GM21423 (cell line): ENCODE results near the gene KIF16B.

Source experiments
- ATAC-seq: cut with Tn5 transposase; IDR thresholded peaks from one replicate; pipeline ENCODE4 v1.9.1; 2021; ENCODE audit warnings: mild to moderate bottlenecking, moderate library complexity; ENCODE audit not compliant: unreplicated experiment

KIF16B gene

DNA sequence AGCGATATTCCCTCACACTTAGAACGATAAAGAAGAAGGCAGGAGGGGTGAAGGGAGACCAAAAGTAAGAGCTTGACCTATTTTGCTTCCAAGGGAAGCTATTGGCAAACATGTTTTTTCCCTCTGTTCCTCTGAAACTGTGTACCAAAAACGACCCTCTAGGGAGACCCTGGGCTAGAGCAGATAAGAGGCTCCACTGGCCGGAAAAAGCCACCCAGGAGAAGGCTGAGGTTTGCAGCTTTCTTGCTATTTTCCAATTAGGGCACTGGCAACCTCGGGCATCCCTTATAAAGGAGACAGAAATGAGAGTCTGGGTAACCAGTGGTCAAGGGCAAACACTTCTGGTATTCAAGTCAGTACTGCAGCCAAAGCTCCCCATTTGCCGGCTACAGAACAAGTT lies 168.0 kb downstream of the KIF16B start:
- ATAC-seq, result no peak

DNA sequence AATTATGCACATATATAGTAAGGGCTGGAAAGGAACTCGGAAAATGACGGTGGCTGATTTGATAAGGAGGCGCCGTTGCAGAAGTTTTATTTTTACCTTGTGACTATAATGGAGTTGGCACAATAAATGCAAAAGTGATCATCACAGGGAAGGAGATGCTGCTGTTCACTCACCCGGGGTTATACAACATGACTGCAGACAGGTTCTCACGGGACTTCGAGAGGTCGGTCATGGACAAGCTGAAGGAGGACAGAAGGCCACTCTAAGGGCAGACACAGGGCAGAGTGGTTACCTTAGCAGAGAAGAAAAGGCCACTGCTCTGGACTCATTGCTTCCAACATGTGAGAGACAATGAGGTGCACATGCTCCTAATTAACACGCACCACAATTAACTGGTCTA lies 168.6 kb downstream of the KIF16B start:
- ATAC-seq, result no peak

DNA sequence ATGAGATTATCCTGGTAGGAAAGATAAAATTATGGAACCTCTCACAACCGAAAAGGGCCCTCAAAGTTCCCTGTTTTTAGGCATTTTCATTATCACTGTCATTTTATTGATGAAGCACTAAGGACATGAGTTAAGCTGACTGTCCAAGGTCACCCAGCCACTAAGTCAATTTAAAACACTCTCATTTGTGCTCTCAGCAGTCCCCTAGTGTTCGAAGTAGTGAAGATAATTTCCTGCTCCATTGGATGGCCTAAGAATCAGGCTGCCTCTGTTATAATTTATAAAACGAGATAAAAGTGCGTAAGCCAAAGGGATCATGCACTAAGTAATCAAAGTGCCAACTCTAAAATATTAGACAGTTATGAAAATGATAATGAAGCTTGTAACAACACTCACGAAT lies 169.1 kb downstream of the KIF16B start:
- ATAC-seq, result no peak

DNA sequence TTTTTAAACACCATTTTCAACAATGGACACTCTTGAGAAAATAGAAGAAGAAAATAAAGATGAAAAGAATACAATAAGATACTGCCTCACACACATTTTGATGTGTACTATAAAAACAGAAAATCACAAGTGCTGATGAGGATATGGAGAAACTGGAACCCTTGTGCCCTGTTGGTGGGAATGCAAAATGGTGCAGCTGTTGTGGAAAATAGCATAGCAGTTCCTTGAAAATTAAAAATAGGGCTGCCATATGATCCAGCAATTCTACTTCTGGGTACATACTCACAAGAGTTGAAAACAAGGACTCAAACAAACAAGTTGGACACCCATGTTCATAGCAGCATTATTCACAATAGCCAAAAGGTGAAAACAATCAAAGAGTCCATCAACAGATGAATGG lies 173.0 kb downstream of the KIF16B start:
- ATAC-seq, result no peak

DNA sequence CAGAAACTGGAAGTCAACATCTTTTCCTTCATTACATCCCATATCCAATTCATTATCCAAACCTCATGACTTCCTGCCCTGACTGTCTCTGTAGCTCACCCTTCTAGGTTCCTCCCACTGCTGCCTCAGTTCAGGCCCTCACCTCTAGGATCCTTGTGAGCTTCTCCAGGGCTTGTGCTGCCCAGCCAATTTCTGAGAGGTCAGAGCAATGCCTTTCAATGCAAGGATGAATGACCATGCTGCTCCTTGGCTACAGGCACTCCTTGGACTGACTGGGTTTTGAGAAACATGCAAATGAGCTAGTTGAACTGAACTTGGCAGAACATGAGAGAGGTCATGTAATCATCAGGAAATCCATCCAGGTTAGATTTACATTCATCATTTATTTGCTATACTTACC lies 173.4 kb downstream of the KIF16B start:
- no peak for ATAC-seq

DNA sequence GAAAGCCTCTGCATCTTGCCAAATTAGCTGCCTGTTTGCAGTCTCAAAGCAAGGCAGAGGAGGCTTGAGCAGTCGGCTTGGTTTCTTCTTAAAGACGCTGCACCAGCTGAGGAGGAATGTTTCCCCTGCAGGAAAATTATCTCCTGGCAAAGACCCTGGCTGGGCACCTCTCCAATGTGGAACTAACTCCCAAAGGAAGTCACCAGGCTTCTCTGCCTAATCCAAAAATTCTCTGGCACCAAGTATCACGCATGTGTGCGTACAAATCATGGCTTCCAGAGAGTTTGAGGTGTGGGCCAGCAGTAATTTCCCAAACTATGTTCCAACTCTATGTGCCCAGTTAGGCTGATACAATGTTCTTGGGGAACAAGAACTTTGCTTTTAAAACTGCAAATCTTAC lies 176.2 kb downstream of the KIF16B start:
- no peak for ATAC-seq

DNA sequence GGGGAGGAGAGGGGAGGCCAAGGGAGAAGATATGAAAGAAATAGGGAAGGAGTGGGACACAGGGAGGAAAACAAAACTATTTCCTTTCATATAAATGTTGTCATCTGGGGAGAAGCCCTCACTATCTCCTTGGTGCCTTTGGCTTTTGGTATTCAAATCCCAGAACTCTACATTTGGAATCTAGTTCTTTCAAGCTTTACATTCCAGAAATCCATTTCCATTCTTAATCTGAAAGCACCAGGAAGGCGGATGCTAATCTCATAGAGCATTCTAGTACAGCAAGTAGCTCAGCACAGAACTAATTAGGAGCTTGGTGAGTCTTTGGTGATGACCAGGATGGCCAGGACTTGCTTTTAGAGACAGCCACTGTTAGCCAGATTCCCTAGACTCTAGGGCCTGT lies 177.9 kb downstream of the KIF16B start:
- ATAC-seq, result no peak

DNA sequence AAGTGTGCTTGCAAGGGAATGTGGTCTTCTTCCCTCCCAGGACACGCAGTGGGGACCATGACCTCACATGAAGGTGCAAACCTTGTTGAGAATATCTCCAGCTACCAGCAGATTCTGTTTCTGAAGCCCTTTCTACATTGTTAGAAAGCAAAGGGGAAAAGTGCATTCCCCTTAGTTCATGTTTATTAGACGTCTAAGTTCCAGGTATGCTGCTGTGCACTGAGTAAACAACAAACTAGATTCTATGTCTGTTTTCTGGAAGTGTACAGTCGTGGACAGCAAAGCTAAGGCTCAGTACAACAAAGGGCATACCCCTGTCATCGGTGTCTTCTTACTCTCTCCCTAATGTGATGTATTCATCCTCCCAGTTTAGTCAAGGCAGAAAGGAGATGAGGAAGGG lies 178.5 kb downstream of the KIF16B start:
- no peak for ATAC-seq

DNA sequence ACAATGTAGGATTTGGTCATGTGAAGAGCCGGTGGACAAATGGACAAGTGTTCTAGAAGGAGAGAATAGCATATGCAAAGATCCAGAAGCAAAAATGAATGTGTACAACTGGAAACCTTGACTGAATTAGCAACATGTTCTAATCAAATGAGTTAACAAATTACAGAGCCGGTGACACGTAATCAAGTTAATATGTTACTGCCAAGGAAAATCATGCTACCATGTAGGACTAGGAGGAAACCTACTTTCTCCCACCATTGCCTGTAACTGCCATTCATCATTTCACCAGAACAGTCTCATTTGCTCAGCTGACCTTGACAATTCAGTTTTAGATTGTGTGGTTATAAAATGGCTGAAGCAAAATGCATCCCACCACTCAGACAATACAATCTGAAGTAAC lies 179.4 kb downstream of the KIF16B start:
- ATAC-seq, result no peak

DNA sequence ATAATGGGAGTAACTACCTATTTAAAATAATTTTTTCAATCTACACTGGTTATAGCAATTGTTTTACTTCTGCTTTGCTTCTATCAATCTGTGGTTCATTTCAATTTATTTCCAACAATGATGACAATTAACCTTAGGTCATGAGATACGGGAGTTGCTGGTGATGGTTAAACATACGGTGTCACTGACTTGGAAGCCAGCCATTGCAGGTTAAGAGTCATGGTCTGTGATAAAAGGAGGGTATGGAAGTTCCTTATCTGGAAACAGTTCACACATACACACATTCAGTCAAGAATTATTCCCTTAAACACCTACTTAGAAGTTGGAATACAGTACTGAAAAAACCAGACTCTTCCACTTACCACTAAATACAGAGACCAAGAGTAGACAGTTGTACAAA lies 180.0 kb downstream of the KIF16B start:
- no peak for ATAC-seq

DNA sequence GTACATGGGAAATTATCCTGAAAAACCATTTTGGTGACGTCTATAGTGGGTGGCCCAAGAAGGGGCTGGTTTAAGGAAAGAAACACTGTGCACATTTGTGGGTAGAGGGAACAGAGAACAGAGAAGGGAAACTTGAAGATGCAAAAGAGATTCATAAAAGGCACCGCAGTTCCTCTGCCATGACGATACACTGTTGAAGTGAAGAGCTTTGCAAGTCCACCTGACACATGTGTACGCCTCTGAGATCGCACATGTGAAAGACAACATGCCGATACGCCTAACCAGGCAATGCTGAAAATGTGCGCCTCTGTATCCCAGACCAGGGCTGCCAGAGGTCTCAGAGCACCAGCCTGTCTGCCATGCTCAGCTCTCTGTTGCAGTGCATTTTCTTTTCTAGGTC lies 180.9 kb downstream of the KIF16B start:
- peak; percentile 96 for ATAC-seq

DNA sequence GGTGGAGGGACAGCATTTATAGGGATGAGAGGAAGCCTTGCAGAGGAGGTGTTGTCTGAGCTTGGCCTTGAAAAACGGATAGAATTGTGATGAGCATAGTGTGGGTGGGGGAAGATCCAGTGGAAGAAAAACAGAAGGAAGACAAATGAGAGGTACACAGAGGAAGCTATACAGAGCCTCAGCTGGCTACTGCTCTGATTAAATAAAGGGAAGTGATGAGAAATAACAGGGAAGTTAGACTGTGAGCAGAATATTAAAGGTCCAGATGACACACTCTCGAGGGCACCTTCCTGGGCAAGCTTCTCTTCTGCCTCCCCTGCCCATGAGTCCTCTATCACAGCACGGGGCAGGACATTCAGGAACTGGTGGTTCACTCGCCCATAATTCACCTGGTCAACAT lies 182.3 kb downstream of the KIF16B start:
- ATAC-seq, result no peak

DNA sequence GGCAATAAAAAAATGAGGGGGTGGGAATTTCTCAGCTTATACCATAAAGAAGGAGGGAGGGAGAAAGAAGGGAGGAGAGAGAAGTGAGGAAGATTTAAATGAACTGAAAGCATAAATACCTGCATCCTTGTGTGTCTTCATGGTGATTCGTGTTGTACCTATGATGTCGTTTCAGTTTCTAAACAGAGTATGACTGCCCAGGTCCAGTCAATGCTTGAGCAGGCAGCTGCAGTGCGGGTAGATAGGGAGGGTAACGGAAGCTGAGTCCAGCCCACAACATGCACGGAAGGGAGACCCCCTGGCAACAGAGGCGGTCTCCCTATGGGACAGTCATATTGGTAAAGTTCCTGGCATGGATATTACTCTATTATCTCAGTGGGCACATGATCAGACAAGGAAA lies 184.5 kb downstream of the KIF16B start:
- peak; percentile 46 for ATAC-seq

DNA sequence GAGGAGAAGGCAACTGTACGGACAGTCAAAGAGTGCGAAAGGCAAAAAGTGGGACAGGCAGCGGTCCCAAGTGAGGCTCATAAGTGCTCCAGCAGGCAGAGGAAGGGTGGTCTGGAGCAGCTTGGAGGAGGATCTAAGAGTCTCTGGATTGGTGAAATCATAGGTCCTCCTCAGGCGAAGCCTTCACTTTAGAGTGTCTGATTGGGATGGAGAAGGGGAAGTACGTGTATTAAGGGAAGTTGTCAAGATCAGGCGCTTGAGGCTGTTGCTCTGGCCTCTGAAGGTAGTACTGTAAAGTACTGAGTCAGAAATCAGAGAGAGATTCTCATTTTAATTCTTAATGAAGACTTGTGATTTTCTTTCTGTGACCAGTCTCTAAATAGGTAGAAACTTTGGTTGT lies 185.6 kb downstream of the KIF16B start:
- no peak for ATAC-seq

DNA sequence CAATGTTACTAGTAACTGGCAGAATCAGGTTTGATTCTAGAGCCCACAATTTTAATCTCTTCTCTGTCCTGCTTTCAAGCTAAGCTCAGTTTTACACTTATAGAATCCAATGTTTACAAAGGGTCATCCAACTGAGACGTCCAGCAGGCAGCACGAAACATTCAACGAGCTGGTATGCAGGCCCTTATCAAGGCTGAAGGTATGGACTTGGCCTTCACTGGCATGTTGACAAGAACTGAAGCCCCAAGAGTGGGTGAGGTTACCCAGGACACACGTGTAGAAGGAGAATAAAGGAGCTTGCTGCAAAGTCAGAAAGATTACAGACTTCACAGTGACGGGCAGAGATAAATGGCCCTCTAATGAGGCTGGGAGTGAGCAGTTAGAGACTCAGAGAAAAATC lies 187.4 kb downstream of the KIF16B start:
- no peak for ATAC-seq

DNA sequence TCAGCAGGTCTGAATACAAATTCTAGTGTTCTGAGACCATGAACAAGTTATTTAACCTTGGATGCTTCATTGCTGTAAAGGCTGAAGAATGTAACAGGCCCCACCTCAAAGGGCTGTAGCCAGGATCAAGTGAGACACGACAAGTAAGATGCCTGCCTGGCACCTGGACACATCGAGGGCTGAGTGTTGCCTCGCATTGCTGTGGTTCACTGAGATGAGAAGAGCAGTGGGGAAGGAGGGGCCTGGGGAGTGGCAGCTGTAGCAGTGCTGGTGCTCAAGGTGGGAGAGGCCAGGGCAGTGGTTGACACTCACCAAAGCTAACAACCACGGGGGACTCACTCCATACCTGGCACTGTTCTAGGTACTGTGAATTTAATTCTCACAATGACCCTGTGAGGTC lies 187.8 kb downstream of the KIF16B start:
- no peak for ATAC-seq

DNA sequence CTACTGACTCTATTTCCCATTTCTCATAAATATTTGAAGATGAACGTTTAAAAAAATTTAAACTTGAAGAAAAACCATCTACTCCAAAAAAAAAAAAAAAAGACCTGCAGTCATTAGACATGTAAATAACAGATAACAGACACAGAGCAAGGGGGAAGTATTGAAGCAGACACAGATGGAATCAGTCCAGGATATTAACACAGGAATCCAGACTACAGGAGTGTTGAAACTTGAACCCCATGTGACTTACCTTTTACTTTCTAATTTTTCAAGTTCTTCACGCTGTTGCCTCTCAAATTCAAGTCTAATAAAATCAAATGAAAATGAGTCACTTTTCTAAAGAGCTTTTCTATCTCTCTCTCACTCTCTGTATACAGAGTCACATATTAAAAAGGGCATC lies 191.8 kb downstream of the KIF16B start:
- no peak for ATAC-seq

DNA sequence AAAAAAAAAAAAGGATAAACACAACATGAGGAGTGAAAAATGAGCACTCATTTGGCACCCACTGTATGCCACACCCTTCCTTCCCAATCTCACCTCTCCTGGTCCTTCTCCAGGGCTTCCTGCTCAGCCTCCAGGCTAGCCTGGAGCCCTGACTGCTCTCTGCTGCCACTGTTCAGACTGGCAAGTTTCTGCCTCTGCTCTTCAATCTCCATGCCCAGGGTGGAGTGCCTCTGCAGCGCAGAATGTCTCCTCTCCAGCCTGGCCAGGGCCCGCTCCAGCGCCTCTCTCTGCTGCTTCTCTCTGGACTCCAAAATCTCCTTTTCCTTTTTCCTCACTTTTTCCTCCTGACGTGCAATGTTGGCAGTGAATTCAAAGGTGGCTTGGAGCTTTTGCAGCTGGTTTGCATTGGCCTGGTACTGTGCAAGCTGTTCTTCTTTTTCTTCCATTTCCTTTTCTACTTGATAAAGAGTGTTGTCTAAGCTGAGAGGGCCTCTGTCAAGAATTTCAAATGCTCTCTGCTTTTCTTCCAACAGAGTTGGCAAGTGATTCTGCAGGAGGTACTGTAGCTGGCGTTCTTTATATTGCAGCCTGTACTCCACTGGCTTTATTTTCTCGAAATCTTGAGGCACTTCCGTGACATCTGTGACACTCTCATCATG lies 194.4 kb downstream of the KIF16B start:
- ATAC-seq, result no peak

DNA sequence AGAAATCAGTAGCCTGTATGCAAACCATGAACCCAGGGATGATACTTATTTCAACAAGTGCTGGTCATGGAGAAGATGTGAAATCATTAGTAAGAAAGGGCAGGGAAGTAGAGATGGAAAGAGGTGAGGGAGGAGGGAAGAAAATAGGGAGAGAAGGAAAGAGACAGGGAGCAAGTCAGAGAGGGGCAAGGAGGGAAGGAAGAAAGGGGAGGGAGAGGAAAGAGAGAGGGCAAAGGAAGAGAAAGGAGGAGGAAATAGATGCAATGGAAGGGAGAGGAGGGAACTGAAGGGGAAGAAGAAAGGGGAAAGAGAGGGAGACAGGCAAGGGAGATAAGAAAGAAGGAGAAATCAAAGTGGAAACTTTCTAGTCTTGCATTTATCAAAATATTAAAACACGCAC lies 195.1 kb downstream of the KIF16B start:
- ATAC-seq, result no peak

DNA sequence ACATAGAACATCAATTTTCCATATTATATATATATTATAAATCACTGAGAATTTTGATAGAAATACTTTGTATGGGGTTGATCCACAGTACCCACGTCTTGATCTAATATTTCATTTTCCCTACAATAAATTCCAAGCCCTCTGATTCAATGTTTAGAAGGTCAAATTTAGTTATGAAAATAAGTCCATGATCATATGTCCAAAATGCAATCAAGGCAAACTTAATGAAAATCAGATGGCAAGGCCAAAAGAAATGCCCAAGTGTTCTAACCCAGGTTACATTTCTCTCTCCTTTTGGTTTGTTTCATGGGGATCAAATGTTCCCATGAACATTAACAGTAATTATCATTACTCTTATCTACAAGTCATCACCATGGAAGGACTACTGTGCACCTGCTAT lies 203.8 kb downstream of the KIF16B start:
- no peak for ATAC-seq

DNA sequence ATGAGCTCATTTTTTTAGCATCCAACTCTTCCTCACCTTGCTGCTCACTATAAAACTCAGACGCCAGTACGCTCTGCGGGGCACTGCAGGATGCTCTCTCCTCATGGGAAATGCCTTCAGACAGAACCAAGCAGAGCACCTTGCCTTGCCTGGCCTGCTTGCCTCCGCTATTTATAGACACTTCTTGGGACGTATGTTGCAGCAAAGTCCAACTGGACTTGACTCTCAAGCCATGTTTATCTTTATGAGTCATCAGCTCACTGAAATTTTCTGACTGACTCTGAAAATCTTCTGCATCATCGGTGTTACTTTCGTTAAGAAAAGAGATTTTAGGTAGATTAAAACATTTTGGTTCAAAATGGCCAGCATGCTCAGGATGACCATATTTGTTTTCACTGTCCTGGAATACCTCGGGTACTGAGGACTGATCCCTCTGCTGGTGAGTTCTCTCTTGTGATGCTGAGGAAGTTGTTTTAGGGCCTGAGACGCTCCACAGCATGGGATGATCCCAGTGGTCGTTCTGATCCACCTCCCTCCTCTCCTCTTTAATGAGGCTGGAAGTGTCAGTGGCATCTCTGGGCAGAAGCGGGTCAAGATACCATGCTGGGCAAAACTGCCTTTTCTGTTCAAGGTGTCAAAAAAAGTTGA lies 204.5 kb downstream of the KIF16B start:
- ATAC-seq, result no peak

DNA sequence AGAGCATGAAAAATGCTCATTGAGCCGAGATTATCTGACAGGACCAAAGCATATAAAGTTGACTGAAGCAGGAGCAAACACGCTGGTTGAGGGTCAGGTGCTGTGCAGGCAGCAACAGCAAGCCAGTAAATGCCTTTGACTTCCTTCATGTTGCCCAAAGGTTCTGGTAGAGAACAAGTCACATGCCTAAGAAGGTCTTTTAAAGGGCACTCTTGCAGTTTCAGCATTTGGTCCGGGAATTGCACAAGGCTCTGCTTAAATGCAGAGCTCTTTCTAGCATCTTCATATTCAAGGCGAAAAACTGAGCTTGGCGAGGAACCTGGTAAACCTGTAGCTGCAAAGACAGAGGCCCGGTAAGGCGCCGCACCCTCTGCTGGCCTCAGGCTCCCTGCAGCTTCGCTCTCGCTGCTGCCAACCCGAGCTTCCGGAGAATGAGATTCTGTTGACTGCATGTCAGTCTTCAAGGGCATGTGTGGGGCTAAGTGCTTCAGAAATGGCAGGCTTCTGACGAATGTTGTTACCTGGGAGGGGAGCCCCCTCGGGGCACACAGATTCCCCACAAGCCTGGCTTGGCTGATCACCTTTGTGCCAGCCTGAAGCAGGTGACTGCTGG lies 205.2 kb downstream of the KIF16B start:
- ATAC-seq, result no peak

DNA sequence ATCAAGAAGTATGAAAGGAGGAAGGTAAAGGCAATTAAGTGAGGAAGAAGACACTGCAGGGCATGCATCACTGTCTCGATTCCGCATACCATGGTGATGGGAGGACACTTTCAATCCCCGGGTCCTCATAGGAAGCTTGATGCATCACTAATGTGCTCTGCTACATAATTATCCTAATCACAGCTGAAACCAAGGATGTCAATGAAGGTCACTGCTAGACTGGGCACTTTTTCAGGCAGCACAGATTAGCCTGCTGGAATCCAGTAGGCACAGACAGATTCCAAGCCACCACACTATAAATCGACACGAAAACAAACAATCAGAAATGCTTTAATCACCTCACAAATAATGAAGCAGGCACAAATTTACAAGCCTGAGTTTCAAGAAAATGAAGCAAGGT lies 206.7 kb downstream of the KIF16B start:
- no peak for ATAC-seq
